ENCODE results near the gene CLCN6.

CLCN6 gene

GRCh38 chr1:11828511-11828910 is 22.5 kb downstream of the CLCN6 start:
- no peak for DNase-seq (ENCODE audit: low spot score)

GRCh38 chr1:11831945-11832725 is 26.1 kb downstream of the CLCN6 start:
- no peak for DNase-seq (ENCODE audit: low spot score)

GRCh38 chr1:11833497-11833896 is 27.5 kb downstream of the CLCN6 start:
- no peak for DNase-seq (ENCODE audit: low spot score)

- no peak for DNase-seq (ENCODE audit: low spot score)
Observed at GRCh38 chr1:11833900-11834299, 27.9 kb downstream of the CLCN6 start.

- DNase-seq (ENCODE audit: low spot score): no peak
Observed at GRCh38 chr1:11835441-11836225, 29.6 kb downstream of the CLCN6 start.

GRCh38 chr1:11836955-11837766 is 31.2 kb downstream of the CLCN6 start:
- DNase-seq (ENCODE audit: low spot score): no peak

GRCh38 chr1:11837767-11838348 is 31.9 kb downstream of the CLCN6 start:
- no peak for DNase-seq (ENCODE audit: low spot score)

- peak; percentile 69 for DNase-seq (ENCODE audit: low spot score)
Observed at GRCh38 chr1:11838349-11839272, 32.6 kb downstream of the CLCN6 start.

- no peak for DNase-seq (ENCODE audit: low spot score)
Observed at GRCh38 chr1:11839727-11840705, 34.0 kb downstream of the CLCN6 start.

- DNase-seq (ENCODE audit: low spot score): no peak
Observed at GRCh38 chr1:11841245-11842153, 35.5 kb downstream of the CLCN6 start.

- DNase-seq (ENCODE audit: low spot score): no peak
Observed at GRCh38 chr1:11842154-11843041, 36.4 kb downstream of the CLCN6 start.

GRCh38 chr1:11845641-11846335 is 39.8 kb downstream of the CLCN6 start:
- DNase-seq (ENCODE audit: low spot score): no peak

GRCh38 chr1:11847667-11848372 is 41.8 kb downstream of the CLCN6 start, which contains the start of gene NPPA:
Gene NPPA, minus strand, starts transcription at chr1:11847783. Its CDS starts 99 bp downstream, at chr1:11847684.
- DNase-seq (ENCODE audit: low spot score): no peak

- DNase-seq (ENCODE audit: low spot score): no peak
Observed at GRCh38 chr1:11848373-11848700, 42.3 kb downstream of the CLCN6 start.

GRCh38 chr1:11850156-11850555 is 44.2 kb downstream of the CLCN6 start:
- no peak for DNase-seq (ENCODE audit: low spot score)

GRCh38 chr1:11851180-11851579 is 45.2 kb downstream of the CLCN6 start:
- DNase-seq (ENCODE audit: low spot score): no peak

Measured in activated CD4-positive, alpha-beta T cell treated with anti-CD3 and anti-CD28 coated beads, Interleukin-2, Interleukin-4, amounts not matched to agents 100 ng/mL and 50 ng/mL, durations not matched to agents 16 hours and 8 hours (primary cell).